Lung (tissue), 12 donors: ENCODE data around the gene MNX1. TPM values are rescaled to one million over a fixed set of nuclear protein-coding genes. Genes with fewer than 3 reads are reported as not detected.

Experiments
- ATAC-seq: fragments of 200-7000 bp; cut with Tn5 transposase; one replicate; pipeline ENCODE4 v1.9.1; 2020; ENCODE audit warnings: moderate number of reproducible peaks; ENCODE audit not compliant: insufficient read depth, low FRiP score
- DNase-seq, 3 donors: peaks; one replicate each; pipeline ENCODE4 v3.0.0-alpha.2; 2013 to 2017
- H3K27ac ChIP-seq, 2 donors: one replicate each; pipeline ENCODE4 v1.5.1; 2013; ENCODE audit warnings: mild to moderate bottlenecking in 2 of 2, moderate library complexity in 2 of 2, control low read depth in 1 of 2, inconsistent platforms in 1 of 2, low read depth in 1 of 2, low read length in 1 of 2
- H3K27me3 ChIP-seq, 3 donors: one replicate each; pipeline ENCODE4 v1.5.1; 2013; ENCODE audit warnings: low read length in 2 of 3; ENCODE audit not compliant: control insufficient read depth in 3 of 3, insufficient read depth in 3 of 3
- H3K36me3 ChIP-seq, 4 donors: one replicate each; pipeline ENCODE4 v1.5.1; 2013; ENCODE audit warnings: low read length in 4 of 4, mild to moderate bottlenecking in 1 of 4, moderate library complexity in 1 of 4; ENCODE audit not compliant: control insufficient read depth in 4 of 4, insufficient read depth in 4 of 4
- H3K4me1 ChIP-seq, 5 donors: one replicate each; pipeline ENCODE4 v1.5.1; 2013; ENCODE audit warnings: low read length in 5 of 5, mild to moderate bottlenecking in 2 of 5, moderate library complexity in 1 of 5; ENCODE audit not compliant: control insufficient read depth in 5 of 5, insufficient read depth in 5 of 5
- H3K4me3 ChIP-seq: one replicate; pipeline ENCODE4 v1.5.1; 2013; ENCODE audit warnings: mild to moderate bottlenecking, control low read depth, moderate library complexity
- H3K9ac ChIP-seq, 2 donors: one replicate each; pipeline ENCODE4 v1.5.1; 2013; ENCODE audit warnings: low read length in 2 of 2, control low read depth in 1 of 2; ENCODE audit not compliant: insufficient read depth in 1 of 2
- H3K9me3 ChIP-seq, 4 donors: one replicate each; pipeline ENCODE4 v1.5.1; 2013; ENCODE audit warnings: low read length in 3 of 4, mild to moderate bottlenecking in 1 of 4, moderate library complexity in 1 of 4; ENCODE audit not compliant: control insufficient read depth in 4 of 4, insufficient read depth in 3 of 4
- CTCF ChIP-seq: IDR thresholded peaks from 2 replicates; pipeline ENCODE4 v1.5.1; 2012; ENCODE audit warnings: mild to moderate bottlenecking; ENCODE audit errors: control extremely low read depth, extremely low read depth
- WGBS, 2 donors: extraction: QIAGEN DNeasy Blood & Tissue Kit; methylation state at CpG; one replicate each; pipeline ENCODE4 v1.1.7; 2013; 5-methylcytosine and 5-hydroxymethylcytosine counted together
- polyA plus RNA-seq, 2 donors: library from polyadenylated mRNA; stranded (reverse); fragments of 200-250 nt; gene quantifications; one replicate each; pipeline ENCODE4 v1.2.1, GENCODE V29; 2013
- total RNA-seq, 2 donors: library from RNA; depleted of rRNA in 1 of 2; stranded (reverse); fragments of >200 nt in 1 of 2; gene quantifications; one replicate each; pipeline ENCODE4 v1.2.1, GENCODE V29; 2014 to 2021
- donor health status: control.
- donor health status: control.
- donor health status: Bipolar disorder and iron deficiency.
- donor health status: healthy.
- donor health status: DM: yes; HTN: yes; CAD: no.

The MNX1 gene
- total and polyA plus RNA-seq, 4 donors, result 0.10 to 1.4 TPM; not detected in 2

- no peak for ATAC-seq
- no peak for TF ChIP-seq CTCF
- H3K4me3 ChIP-seq, result no peak overlapping the region
- peaks cover 40 to 89% (median 85%) of the 10 kb centered on the region in 3 donors for H3K27me3 ChIP-seq
- no peak overlapping the region for H3K27ac ChIP-seq
- WGBS, 2 donors, result 10 to 12% methylated on average over 11 of the region's 11 CpGs
- peaks cover 0 to 4% (median 0%) of the 10 kb centered on the region in 4 donors for H3K9me3 ChIP-seq
- H3K36me3 ChIP-seq, result no peaks in the 10 kb centered on the region
- peaks cover 0 to 11% (median 5%) of the 10 kb centered on the region in 5 donors for H3K4me1 ChIP-seq
- no peak for DNase-seq
- H3K9ac ChIP-seq, result no peak overlapping the region
These were observed 6.7 kb upstream of the MNX1 start for GRCh38 chr7:157017149-157017548.

GRCh38 chr7:157016352-157017041 lies 6.0 kb upstream of the MNX1 start:
- ATAC-seq, result no peak
- H3K4me1 ChIP-seq, result peaks cover 0 to 14% (median 5%) of the 10 kb centered on the region in 5 donors
- 5 to 6% methylated on average over 16 of the region's 16 CpGs for WGBS, 2 donors
- no peak overlapping the region for H3K9ac ChIP-seq
- DNase-seq, result no peak
- no peak overlapping the region for H3K27ac ChIP-seq
- peaks cover 0 to 2% (median 0%) of the 10 kb centered on the region in 4 donors for H3K9me3 ChIP-seq
- no peak overlapping the region for H3K4me3 ChIP-seq
- no peak for TF ChIP-seq CTCF
- peaks cover 34 to 90% (median 87%) of the 10 kb centered on the region in 3 donors for H3K27me3 ChIP-seq
- H3K36me3 ChIP-seq, result no peaks in the 10 kb centered on the region

- WGBS, 2 donors, result 5 to 11% methylated on average over 11 of the region's 11 CpGs
- peaks cover 0 to 14% (median 5%) of the 10 kb centered on the region in 5 donors for H3K4me1 ChIP-seq
- H3K9ac ChIP-seq, result no peak overlapping the region
- no peak for ATAC-seq
- no peak overlapping the region for H3K27ac ChIP-seq
- TF ChIP-seq CTCF, result no peak
- DNase-seq, result no peak
- H3K9me3 ChIP-seq, result peaks cover 0 to 4% (median 0%) of the 10 kb centered on the region in 4 donors
- H3K4me3 ChIP-seq, result no peak overlapping the region
- H3K27me3 ChIP-seq, result peaks cover 31 to 91% (median 90%) of the 10 kb centered on the region in 3 donors
- no peaks in the 10 kb centered on the region for H3K36me3 ChIP-seq
These were observed 5.5 kb upstream of the MNX1 start for GRCh38 chr7:157016024-157016351.
